OCI-LY1 (cell line): ENCODE measurements around the gene DECR2.

Experiments used
- H2AFZ ChIP-seq: fragments of 200-600 bp; sonication (generic), shearing (Covaris generic); 2 replicates; pipeline ENCODE4 v1.6.0; 2014; ENCODE audit warnings: antibody characterized with exemption, mild to moderate bottlenecking, low read length
- H3F3A ChIP-seq: fragments of 200-600 bp; sonication (generic), shearing (Covaris generic); 2 replicates; pipeline ENCODE4 v1.6.0; 2014; ENCODE audit warnings: mild to moderate bottlenecking, antibody characterized with exemption, low read length, moderate library complexity; ENCODE audit not compliant: insufficient read depth
- H3K27ac ChIP-seq: fragments of 200-600 bp; sonication (generic); 2 replicates; pipeline ENCODE4 v1.5.1; 2014; ENCODE audit warnings: low read length, mixed run types, mild to moderate bottlenecking, low read depth; ENCODE audit not compliant: poor library complexity, severe bottlenecking
- H3K27me3 ChIP-seq: fragments of 200-600 bp; sonication (generic); 2 replicates; pipeline ENCODE4 v1.6.0; 2014; ENCODE audit warnings: antibody characterized with exemption, mild to moderate bottlenecking, low read length, moderate library complexity; ENCODE audit not compliant: insufficient read depth
- H3K36me3 ChIP-seq: fragments of 200-600 bp; sonication (generic); 2 replicates; pipeline ENCODE4 v1.6.1; 2014; ENCODE audit warnings: mild to moderate bottlenecking, antibody characterized with exemption, low read length, moderate library complexity, mixed read lengths; ENCODE audit not compliant: insufficient read depth
- H3K4me1 ChIP-seq: fragments of 200-600 bp; sonication (generic); 2 replicates; pipeline ENCODE4 v1.5.1; 2014; ENCODE audit warnings: mild to moderate bottlenecking, low read length, moderate library complexity; ENCODE audit not compliant: insufficient read depth, severe bottlenecking
- H3K4me2 ChIP-seq: fragments of 200-600 bp; sonication (generic), shearing (Covaris generic); 2 replicates; pipeline ENCODE4 v1.6.1; 2014; ENCODE audit warnings: low read length
- H3K4me3 ChIP-seq: fragments of 200-600 bp; sonication (generic); 2 replicates; pipeline ENCODE4 v1.5.1; 2014; ENCODE audit warnings: low read length, low read depth, mild to moderate bottlenecking, mixed read lengths; ENCODE audit not compliant: poor library complexity, severe bottlenecking
- H3K79me2 ChIP-seq: fragments of 200-600 bp; shearing (Covaris generic); 2 replicates; pipeline ENCODE4 v1.6.1; 2016; ENCODE audit warnings: mixed run types, low read length, mixed read lengths; ENCODE audit not compliant: insufficient read depth
- H3K9ac ChIP-seq: fragments of 200-600 bp; sonication (generic), shearing (Covaris generic); 2 replicates; pipeline ENCODE4 v1.6.1; 2014; ENCODE audit warnings: mild to moderate bottlenecking, low read length, mixed read lengths
- H3K9me2 ChIP-seq: fragments of 200-600 bp; sonication (generic), shearing (Covaris generic); 2 replicates; pipeline ENCODE4 v1.6.1; 2014; ENCODE audit warnings: low read depth, mild to moderate bottlenecking, low read length, mixed read lengths
- H3K9me3 ChIP-seq: fragments of 200-600 bp; shearing (Covaris generic); 2 replicates; pipeline ENCODE4 v1.6.1; 2014; ENCODE audit warnings: low read length, mixed read lengths
- H4K20me1 ChIP-seq: fragments of 200-600 bp; sonication (generic), shearing (Covaris generic); 2 replicates; pipeline ENCODE4 v1.6.0; 2016; ENCODE audit warnings: mild to moderate bottlenecking, low read length; ENCODE audit not compliant: insufficient read depth
- CTCF ChIP-seq: fragments of 200-600 bp; sonication (generic), shearing (Covaris generic); IDR thresholded peaks from 2 replicates; pipeline ENCODE4 v1.5.1; 2017; ENCODE audit warnings: mild to moderate bottlenecking, antibody characterized with exemption, low read length, moderate library complexity, mixed read lengths
- EZH2 ChIP-seq: fragments of 200-600 bp; sonication (generic), shearing (Covaris generic); IDR thresholded peaks from 2 replicates; pipeline ENCODE4 v1.8.0; 2017; ENCODE audit warnings: borderline replicate concordance, mixed run types, mild to moderate bottlenecking, antibody characterized with exemption, low read length, moderate library complexity, mixed read lengths

Gene DECR2

GRCh38 chr16:401468-402348, at the start of gene DECR2:
Gene DECR2, plus strand, starts transcription at chr16:401885. Its CDS starts 79 bp downstream, at chr16:401964.
- Histone ChIP-seq H3K4me1 (peaks cover 21% of the 10 kb centered on the region), H3K9me2 (no peaks in the 10 kb centered on the region), H3F3A (0 out of 2 replicates have a peak, but pooled peaks cover 4% of the 10 kb centered on the region), H3K27ac (peak within 1 kb of the TSS; percentile 61), H3K9me3 (no peaks in the 10 kb centered on the region), H3K9ac (peak within 1 kb of the TSS; percentile 81), H3K27me3 (no peaks in the 10 kb centered on the region; the same call in 1 of the 2 replicates), H3K36me3 (0 out of 2 replicates have a peak, but pooled peaks cover 3% of the 10 kb centered on the region), H3K4me2 (peak within 1 kb of the TSS; percentile 85), H3K4me3 (peak within 1 kb of the TSS; percentile 79), H3K79me2 (no peaks in the 10 kb centered on the region), H2AFZ (no peak within 1 kb of the TSS), H4K20me1 (no peaks in the 10 kb centered on the region)
- TF ChIP-seq EZH2 (no peak), CTCF (peak; percentile 65)

DNA sequence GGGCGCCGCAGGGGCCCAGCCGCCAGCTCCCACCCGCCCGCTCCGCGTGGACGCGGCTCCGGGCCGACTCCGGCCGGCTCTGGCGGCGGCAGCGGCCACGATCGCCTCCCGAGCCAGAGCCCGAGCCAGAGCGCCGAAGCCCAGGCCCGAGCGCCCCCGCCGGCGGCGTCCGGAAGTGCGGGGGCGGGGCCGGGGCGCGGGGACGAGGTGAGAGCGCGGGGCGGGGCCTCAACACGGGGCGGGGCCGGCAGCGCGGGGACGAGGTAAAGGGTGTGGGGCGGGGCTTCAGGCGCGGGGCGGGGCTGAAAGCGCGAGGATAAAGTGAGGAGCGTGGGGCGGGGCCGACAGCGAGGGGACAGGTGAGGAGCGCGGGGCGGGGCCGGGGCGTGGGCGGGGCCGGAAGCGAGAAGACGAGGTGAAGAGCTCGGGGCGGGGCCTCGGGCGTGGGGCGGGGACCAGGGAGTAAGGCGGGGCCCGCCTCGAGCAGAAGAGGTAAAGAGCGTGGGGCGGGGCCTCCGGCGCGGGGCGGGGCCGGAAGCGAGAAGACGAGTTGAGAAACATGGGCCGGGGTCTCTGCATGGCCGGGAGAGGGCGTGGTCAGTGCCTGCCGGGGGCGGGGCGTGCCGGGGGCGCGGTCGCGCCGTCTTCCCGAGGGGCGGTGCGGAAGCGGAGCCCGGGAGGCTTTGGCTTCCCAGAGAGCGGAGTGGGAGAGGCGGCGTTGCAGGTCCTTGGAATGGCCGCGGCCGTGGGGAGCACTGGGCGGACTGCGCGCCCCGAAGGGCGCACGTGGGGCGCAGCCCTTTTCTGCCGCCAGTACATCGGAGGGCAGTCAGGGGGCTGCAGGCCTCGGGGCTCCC, 48.9 kb upstream of the DECR2 start, which contains the start of gene AXIN1:
TSS of gene AXIN1 (minus strand) at position 177 of the 857 bp plus-strand sequence. CDS start 5,698 bp downstream, outside the sequence.
- H3K27ac ChIP-seq: no peak within 1 kb of the TSS

More for the DNA sequence above, 48.9 kb upstream of the DECR2 start, which contains the start of gene AXIN1:
- H3K9me3 ChIP-seq: no peaks in the 10 kb centered on the region
- no peaks in the 10 kb centered on the region for H3F3A ChIP-seq
- no peaks in the 10 kb centered on the region for H3K9me2 ChIP-seq
- no peaks in the 10 kb centered on the region for H4K20me1 ChIP-seq
- H3K27me3 ChIP-seq: no peaks in the 10 kb centered on the region
- TF ChIP-seq CTCF (no peak; the same call in 1 of the 2 replicates), EZH2 (no peak)
- H3K4me2 ChIP-seq: peak within 1 kb of the TSS; percentile 79
- peaks cover 12% of the 10 kb centered on the region; the same call in 1 of the 2 replicates for H3K79me2 ChIP-seq
- H3K9ac ChIP-seq: peak within 1 kb of the TSS; percentile 78
- H2AFZ ChIP-seq: no peak within 1 kb of the TSS
- peak within 1 kb of the TSS; percentile 70 for H3K4me3 ChIP-seq
- peaks cover 9% of the 10 kb centered on the region; the same call in 1 of the 2 replicates for H3K36me3 ChIP-seq
- H3K4me1 ChIP-seq: peaks cover 32% of the 10 kb centered on the region
